ENCODE results near the gene GUCA1A.

Gene GUCA1A

GRCh38 chr6:42140756-42141602 is 32.2 kb upstream of the GUCA1A start:
- TF ChIP-seq MYC (IDR thresholded peaks at IDR 0.05; ENCODE audit: low read depth, low read length) (no peak), CTCF (IDR thresholded peaks at IDR 0.05; ENCODE audit: low read depth, low read length) (no peak), POLR2A (IDR thresholded peaks at IDR 0.05; ENCODE audit: extremely low read depth, insufficient read length) (no peak), MAX (IDR thresholded peaks at IDR 0.05; ENCODE audit: low read depth, low read length) (no peak)
- no peak overlapping the region for H3K4me3 ChIP-seq (ENCODE audit: low read depth, low read length)
- DNase-seq (ENCODE audit: low read depth): no peak

GRCh38 chr6:42141603-42142117 is 31.5 kb upstream of the GUCA1A start:
- no peak overlapping the region for H3K4me3 ChIP-seq (ENCODE audit: low read depth, low read length)
- no peak for TF ChIP-seq POLR2A (IDR thresholded peaks at IDR 0.05; ENCODE audit: extremely low read depth, insufficient read length)
- TF ChIP-seq CTCF (IDR thresholded peaks at IDR 0.05; ENCODE audit: low read depth, low read length): no peak
- TF ChIP-seq MAX (IDR thresholded peaks at IDR 0.05; ENCODE audit: low read depth, low read length): no peak
- no peak for TF ChIP-seq MYC (IDR thresholded peaks at IDR 0.05; ENCODE audit: low read depth, low read length)
- no peak for DNase-seq (ENCODE audit: low read depth)

GRCh38 chr6:42142118-42142835 is 30.9 kb upstream of the GUCA1A start, which contains the start of gene C6orf132:
Gene C6orf132, minus strand, starts transcription at chr6:42142620. Its CDS starts 176 bp downstream, at chr6:42142444.
- H3K4me3 ChIP-seq (ENCODE audit: low read depth, low read length): no peak within 1 kb of the TSS
- TF ChIP-seq CTCF (IDR thresholded peaks at IDR 0.05; ENCODE audit: low read depth, low read length): no peak
- TF ChIP-seq MYC (IDR thresholded peaks at IDR 0.05; ENCODE audit: low read depth, low read length): no peak
- no peak for TF ChIP-seq MAX (IDR thresholded peaks at IDR 0.05; ENCODE audit: low read depth, low read length)
- TF ChIP-seq POLR2A (IDR thresholded peaks at IDR 0.05; ENCODE audit: extremely low read depth, insufficient read length): no peak
- DNase-seq (ENCODE audit: low read depth): no peak

- DNase-seq (ENCODE audit: low read depth): no peak
- no peak for TF ChIP-seq MYC (IDR thresholded peaks at IDR 0.05; ENCODE audit: low read depth, low read length)
- TF ChIP-seq POLR2A (IDR thresholded peaks at IDR 0.05; ENCODE audit: extremely low read depth, insufficient read length): no peak
- no peak for TF ChIP-seq CTCF (IDR thresholded peaks at IDR 0.05; ENCODE audit: low read depth, low read length)
- TF ChIP-seq MAX (IDR thresholded peaks at IDR 0.05; ENCODE audit: low read depth, low read length): no peak
- no peak overlapping the region for H3K4me3 ChIP-seq (ENCODE audit: low read depth, low read length)
Observed at GRCh38 chr6:42147138-42147562, 26.0 kb upstream of the GUCA1A start.

- TF ChIP-seq CTCF (IDR thresholded peaks at IDR 0.05; ENCODE audit: low read depth, low read length) (no peak), POLR2A (IDR thresholded peaks at IDR 0.05; ENCODE audit: extremely low read depth, insufficient read length) (no peak), MAX (IDR thresholded peaks at IDR 0.05; ENCODE audit: low read depth, low read length) (no peak), MYC (IDR thresholded peaks at IDR 0.05; ENCODE audit: low read depth, low read length) (no peak)
- H3K4me3 ChIP-seq (ENCODE audit: low read depth, low read length): no peak overlapping the region
- no peak for DNase-seq (ENCODE audit: low read depth)
Observed at GRCh38 chr6:42148058-42148457, 25.1 kb upstream of the GUCA1A start.
